GM12864 (cell line): ENCODE results near the gene CELF2.

Experiments
- DNase-seq: peaks from one replicate; pipeline ENCODE4 v3.0.0-alpha.2; 2011; ENCODE audit warnings: low read depth
- H3K4me3 ChIP-seq: 2 replicates; pipeline ENCODE4 v1.5.1; 2011; ENCODE audit warnings: mild to moderate bottlenecking, low read depth, low read length, control low read depth
- TF ChIP-seq, protein P1 (sequence below): IDR thresholded peaks from 2 replicates; pipeline ENCODE4 v1.5.1; 2011; ENCODE audit warnings: low read depth, mild to moderate bottlenecking, moderate library complexity, low read length, control low read depth, inconsistent platforms; ENCODE audit errors: missing control alignments

The CELF2 gene

DNA sequence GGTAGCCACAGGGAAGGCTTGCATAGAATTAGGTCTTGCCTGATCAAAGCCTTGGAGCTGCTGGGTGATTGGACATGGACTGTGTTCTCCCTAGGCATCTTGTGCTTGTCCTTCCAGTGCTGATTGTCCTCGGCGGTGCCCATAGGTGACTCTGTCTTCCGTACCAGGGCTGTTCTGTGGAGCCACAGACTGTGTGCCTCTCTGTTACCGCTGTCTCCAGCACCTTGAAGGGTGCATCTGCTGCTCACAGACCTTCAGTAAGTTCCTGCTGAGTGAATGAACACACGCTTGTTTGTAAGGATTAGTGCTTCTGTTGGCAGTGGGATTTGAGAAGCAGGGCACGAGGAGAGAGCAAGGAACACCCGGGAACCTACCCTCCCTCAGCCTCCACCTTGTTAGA lies 116.7 kb downstream of the CELF2 start:
- no peak overlapping the region for H3K4me3 ChIP-seq
- DNase-seq: no peak
- TF ChIP-seq, protein P1, sequence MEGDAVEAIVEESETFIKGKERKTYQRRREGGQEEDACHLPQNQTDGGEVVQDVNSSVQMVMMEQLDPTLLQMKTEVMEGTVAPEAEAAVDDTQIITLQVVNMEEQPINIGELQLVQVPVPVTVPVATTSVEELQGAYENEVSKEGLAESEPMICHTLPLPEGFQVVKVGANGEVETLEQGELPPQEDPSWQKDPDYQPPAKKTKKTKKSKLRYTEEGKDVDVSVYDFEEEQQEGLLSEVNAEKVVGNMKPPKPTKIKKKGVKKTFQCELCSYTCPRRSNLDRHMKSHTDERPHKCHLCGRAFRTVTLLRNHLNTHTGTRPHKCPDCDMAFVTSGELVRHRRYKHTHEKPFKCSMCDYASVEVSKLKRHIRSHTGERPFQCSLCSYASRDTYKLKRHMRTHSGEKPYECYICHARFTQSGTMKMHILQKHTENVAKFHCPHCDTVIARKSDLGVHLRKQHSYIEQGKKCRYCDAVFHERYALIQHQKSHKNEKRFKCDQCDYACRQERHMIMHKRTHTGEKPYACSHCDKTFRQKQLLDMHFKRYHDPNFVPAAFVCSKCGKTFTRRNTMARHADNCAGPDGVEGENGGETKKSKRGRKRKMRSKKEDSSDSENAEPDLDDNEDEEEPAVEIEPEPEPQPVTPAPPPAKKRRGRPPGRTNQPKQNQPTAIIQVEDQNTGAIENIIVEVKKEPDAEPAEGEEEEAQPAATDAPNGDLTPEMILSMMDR: no peak

DNA sequence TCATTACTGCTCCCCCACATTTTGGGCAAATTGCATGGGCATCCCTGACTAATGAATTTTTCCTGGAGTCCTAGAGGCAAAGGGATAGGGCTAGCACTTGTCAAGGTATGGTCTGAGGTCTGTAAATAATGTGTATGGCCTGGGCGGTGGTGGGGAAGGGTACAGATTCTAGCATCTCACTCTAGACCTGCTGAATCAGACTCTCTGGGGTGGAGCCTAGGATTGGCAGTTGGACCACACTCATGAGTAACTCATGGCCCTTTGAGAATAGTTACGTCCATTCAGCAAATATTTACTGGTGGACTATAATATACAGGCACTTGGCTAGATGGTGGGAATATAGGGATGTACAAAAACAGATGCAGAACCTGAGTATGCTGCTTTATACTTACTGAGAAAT lies 118.0 kb downstream of the CELF2 start:
- TF ChIP-seq, protein P1: no peak
- H3K4me3 ChIP-seq: no peak overlapping the region
- DNase-seq: no peak

DNA sequence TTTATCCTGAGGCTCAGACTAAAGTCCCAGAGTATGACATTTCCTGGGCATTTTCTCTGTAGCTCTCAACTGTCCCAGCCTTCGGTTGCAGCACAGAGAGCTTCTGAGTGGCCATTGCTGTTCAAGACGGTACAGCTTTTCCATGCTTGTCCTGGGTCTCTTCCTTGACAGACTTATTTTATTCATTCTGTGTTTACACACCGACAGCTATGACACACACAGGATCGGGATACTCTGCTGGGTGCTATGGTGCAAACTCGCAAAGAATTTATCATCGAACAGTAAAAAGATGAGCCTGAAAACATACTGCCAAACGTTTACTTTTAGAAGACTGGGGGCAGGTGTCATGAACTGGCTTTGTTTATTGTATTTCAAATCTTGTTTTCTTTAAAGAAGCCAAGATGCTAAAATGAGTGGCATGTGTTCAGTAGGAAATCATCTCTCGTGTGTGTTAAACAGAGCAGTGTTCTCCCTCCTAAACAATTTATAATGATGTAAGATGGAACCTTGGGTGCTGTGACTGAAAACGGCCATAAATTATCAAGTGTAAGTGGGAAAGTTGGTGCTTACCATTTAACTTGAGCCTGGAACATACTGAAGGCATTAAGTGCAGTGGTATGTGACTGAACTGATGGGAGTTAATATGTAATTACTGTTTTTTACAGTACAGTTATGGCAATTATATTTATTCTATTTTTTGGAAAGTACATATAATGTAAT lies 120.8 kb downstream of the CELF2 start:
- H3K4me3 ChIP-seq: no peak overlapping the region
- no peak for DNase-seq
- TF ChIP-seq, protein P1: no peak

DNA sequence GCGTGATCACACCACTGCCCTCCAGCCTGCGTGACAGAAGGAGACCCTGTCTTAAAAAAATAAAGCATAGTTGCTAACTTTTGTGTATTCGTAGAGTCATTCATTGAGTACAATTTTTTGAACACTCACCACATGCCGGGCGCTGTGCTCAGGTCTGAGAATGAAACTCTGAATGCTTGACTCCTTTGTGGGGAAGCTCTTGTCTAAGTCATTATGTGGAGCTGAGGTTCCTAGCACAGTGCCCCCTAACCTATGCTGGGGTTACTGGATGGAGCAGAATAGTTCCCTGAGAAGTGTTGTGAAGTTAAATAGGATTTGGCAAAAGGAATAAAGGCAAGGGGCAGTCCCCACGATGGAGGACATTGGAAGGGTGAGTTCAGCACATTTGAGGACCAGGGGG lies 123.3 kb downstream of the CELF2 start:
- no peak for DNase-seq
- H3K4me3 ChIP-seq: no peak overlapping the region
- TF ChIP-seq, protein P1: no peak

DNA sequence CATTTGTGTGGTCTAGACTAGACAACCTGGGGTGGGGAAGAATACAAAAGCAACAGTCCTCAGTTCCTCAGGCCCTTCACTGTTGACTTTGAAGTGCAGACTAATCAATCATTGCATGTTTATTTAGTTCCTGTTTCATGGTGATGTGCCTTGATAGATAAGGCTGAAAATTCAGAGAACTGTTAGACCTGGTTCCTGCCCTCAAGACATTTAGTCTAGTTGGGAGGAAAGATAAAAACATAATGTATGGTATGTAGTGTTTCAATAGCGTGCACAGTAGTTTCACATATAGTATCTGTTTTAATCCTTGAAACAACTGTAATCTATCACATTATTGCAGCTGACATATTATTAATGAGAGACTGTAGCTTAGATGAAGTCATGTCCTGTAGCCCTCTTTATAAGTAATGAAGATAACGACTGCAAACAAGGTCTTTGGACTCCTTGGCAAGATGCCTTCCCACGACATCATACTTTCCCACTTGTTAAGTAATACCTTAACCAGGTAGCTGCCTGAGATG lies 124.0 kb downstream of the CELF2 start:
- no peak overlapping the region for H3K4me3 ChIP-seq
- TF ChIP-seq, protein P1: no peak

DNA sequence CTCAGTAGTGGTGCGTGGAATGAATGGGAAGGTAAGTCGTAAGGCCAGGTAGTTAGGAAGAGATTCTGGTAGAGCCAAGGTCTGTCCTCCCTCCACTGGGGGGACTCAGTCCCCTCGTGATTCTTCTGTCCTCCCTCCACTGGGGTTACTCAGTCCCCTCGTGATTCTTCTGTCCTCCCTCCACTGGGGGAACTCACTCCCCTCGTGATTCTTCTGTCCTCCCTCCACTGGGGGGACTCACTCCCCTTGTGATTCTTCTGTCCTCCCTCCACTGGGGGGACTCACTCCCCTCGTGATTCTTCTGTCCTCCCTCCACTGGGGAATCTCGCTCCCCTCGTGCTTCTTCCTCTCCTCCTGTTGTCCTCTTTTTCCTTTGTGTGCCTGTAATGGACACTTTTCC lies 125.1 kb downstream of the CELF2 start:
- no peak for DNase-seq

More for the DNA sequence above, 124.0 kb downstream of the CELF2 start:
- no peak for DNase-seq

More for the DNA sequence above, 125.1 kb downstream of the CELF2 start:
- TF ChIP-seq, protein P1: peak; percentile 12
- no peak overlapping the region for H3K4me3 ChIP-seq
